PC-3 (cell line): Measurements from ENCODE around the gene MREG. TPM values are rescaled to one million over a fixed set of nuclear protein-coding genes. Genes with fewer than 3 reads are reported as not detected.

Experiments
- ATAC-seq: fragments of 200-7000 bp; cut with Tn5 transposase; 2 replicates; pipeline ENCODE4 v1.9.1; 2020; ENCODE audit warnings: mild to moderate bottlenecking, moderate library complexity
- BruUV-seq: library from RNA; stranded (reverse); fragments of 400-500 nt; replicated peaks from 2 replicates; lab custom pipeline; 2021; lab: Mats Ljungman, UMichigan
- CTCF ChIA-PET: fragments of 300-600 bp; sonication (Branson Sonifier 250); formaldehyde crosslinking; loops from one replicate; lab custom pipeline; 2022; ENCODE audit warnings: antibody characterized with exemption; lab: Charles Lee
- POLR2A ChIA-PET: fragments of 300-600 bp; sonication (Branson Sonifier 250); formaldehyde crosslinking; loops from one replicate; lab custom pipeline; 2022; ENCODE audit warnings: antibody characterized with exemption; ENCODE audit not compliant: unreplicated experiment; lab: Charles Lee
- DNase-seq: peaks from one replicate; pipeline ENCODE4 v3.0.0-alpha.2; 2015
- H2AFZ ChIP-seq: fragments of 300-600 bp; sonication (generic); 2 replicates; pipeline ENCODE4 v1.6.0; 2016; ENCODE audit warnings: antibody characterized with exemption, low read length
- H3F3A ChIP-seq: fragments of 300-600 bp; sonication (generic); one replicate; pipeline ENCODE4 v1.6.0; 2017; ENCODE audit warnings: antibody characterized with exemption, low read length, control low read depth, mild to moderate bottlenecking; ENCODE audit not compliant: unreplicated experiment
- H3K27ac ChIP-seq: fragments of 300-600 bp; sonication (generic); 2 replicates; pipeline ENCODE4 v1.5.1; 2016; ENCODE audit warnings: mild to moderate bottlenecking, low read length
- H3K27me3 ChIP-seq: fragments of 300-600 bp; sonication (generic); 2 replicates; pipeline ENCODE4 v1.6.1; 2016; ENCODE audit warnings: low read length, mixed read lengths
- H3K36me3 ChIP-seq: fragments of 300-600 bp; sonication (generic); 2 replicates; pipeline ENCODE4 v1.6.1; 2016; ENCODE audit warnings: low read depth, mixed run types, low read length, mixed read lengths
- H3K4me1 ChIP-seq: fragments of 300-600 bp; sonication (generic); 2 replicates; pipeline ENCODE4 v1.5.1; 2016; ENCODE audit warnings: low read length; ENCODE audit not compliant: insufficient read depth
- H3K4me2 ChIP-seq: fragments of 300-600 bp; sonication (generic); 2 replicates; pipeline ENCODE4 v1.6.0; 2016; ENCODE audit warnings: low read length
- H3K4me3 ChIP-seq: fragments of 300-600 bp; sonication (generic); 2 replicates; pipeline ENCODE4 v1.5.1; 2016; ENCODE audit warnings: mild to moderate bottlenecking, low read length, mixed read lengths
- H3K79me2 ChIP-seq: fragments of 300-600 bp; sonication (generic); 2 replicates; pipeline ENCODE4 v1.6.1; 2017; ENCODE audit warnings: low read length, mixed read lengths
- H3K9ac ChIP-seq: fragments of 300-600 bp; sonication (generic); 2 replicates; pipeline ENCODE4 v1.6.0; 2016; ENCODE audit warnings: mild to moderate bottlenecking, low read length
- H3K9me2 ChIP-seq: fragments of 300-600 bp; sonication (generic); replicated peaks from 2 replicates; pipeline ENCODE4 v1.6.1; 2016; ENCODE audit warnings: mixed run types, low read length, mixed read lengths
- H3K9me3 ChIP-seq: fragments of 300-600 bp; sonication (generic); 2 replicates; pipeline ENCODE4 v1.6.1; 2016; ENCODE audit warnings: low read length, mixed read lengths
- H4K20me1 ChIP-seq: fragments of 300-600 bp; sonication (generic); 2 replicates; pipeline ENCODE4 v1.6.1; 2016; ENCODE audit warnings: low read length, mixed read lengths
- CTCF ChIP-seq: fragments of 300-600 bp; sonication (generic); conservative IDR thresholded peaks from 2 replicates; pipeline ENCODE4 v1.5.1; 2017; ENCODE audit warnings: antibody characterized with exemption, low read depth, mild to moderate bottlenecking, low read length
- EZH2 ChIP-seq: fragments of 300-600 bp; sonication (generic); IDR thresholded peaks from one replicate; pipeline ENCODE4 v1.6.1; 2017; ENCODE audit warnings: antibody characterized with exemption, mild to moderate bottlenecking, low read length; ENCODE audit not compliant: unreplicated experiment
- EZH2phosphoT487 ChIP-seq: fragments of 300-600 bp; sonication (generic); IDR thresholded peaks from 2 replicates; pipeline ENCODE4 v1.6.1; 2018; ENCODE audit warnings: mild to moderate bottlenecking, antibody characterized with exemption, low read length, borderline replicate concordance
- intact Hi-C: fragments of 100-400 bp; cut with micrococcal nuclease; formaldehyde crosslinking; loops from 2 replicates; pipeline ENCODE4 v1.9.0; 2023
- total RNA-seq: library from RNA; depleted of rRNA; stranded (reverse); fragments of >200 nt; gene quantifications from 2 replicates; pipeline ENCODE4 v1.2.3, GENCODE V29; 2014

MREG gene
- total RNA-seq, 1 experiment from 2014 or later = 24.4 TPM

GRCh38 chr2:215985257-215985656 lies 28.1 kb downstream of the MREG start:
- Histone ChIP-seq H3K9me3 (no peaks in the 10 kb centered on the region), H3F3A (peaks cover 7% of the 10 kb centered on the region), H4K20me1 (no peaks in the 10 kb centered on the region), H3K4me3 (no peak overlapping the region), H3K4me1 (peaks cover 33% of the 10 kb centered on the region), H2AFZ (no peak overlapping the region), H3K79me2 (peaks cover 52% of the 10 kb centered on the region), H3K36me3 (peaks cover 24% of the 10 kb centered on the region), H3K27ac (no peak overlapping the region), H3K9ac (no peak overlapping the region), H3K27me3 (no peaks in the 10 kb centered on the region), H3K4me2 (no peak overlapping the region), H3K9me2 (no peaks in the 10 kb centered on the region)
- DNase-seq (no peak), ATAC-seq (no peak)
- no TSS peak for BruUV-seq
- intact Hi-C loops = no loop called here
- POLR2A ChIA-PET = no interaction called here
- CTCF ChIA-PET = no interaction called here
- no peak for TF ChIP-seq CTCF
- no peak for TF ChIP-seq EZH2
- TF ChIP-seq EZH2phosphoT487 = no peak

- POLR2A ChIA-PET = no interaction called here
- TF ChIP-seq EZH2phosphoT487 = no peak
- H4K20me1 ChIP-seq = no peaks in the 10 kb centered on the region
- DNase-seq (no peak), ATAC-seq (no peak)
- CTCF ChIA-PET = no interaction called here
- H3K27ac ChIP-seq = no peak overlapping the region
- H2AFZ ChIP-seq = no peak overlapping the region
- intact Hi-C loops = no loop called here
- no peaks in the 10 kb centered on the region for H3K9me2 ChIP-seq
- peaks cover 56% of the 10 kb centered on the region for H3K79me2 ChIP-seq
- H3K9ac ChIP-seq = no peak overlapping the region
- no peak overlapping the region for H3K4me2 ChIP-seq
- H3K4me1 ChIP-seq = peaks cover 39% of the 10 kb centered on the region
- no TSS peak for BruUV-seq
- no peak overlapping the region for H3K4me3 ChIP-seq
- H3K9me3 ChIP-seq = no peaks in the 10 kb centered on the region
- H3K36me3 ChIP-seq = peaks cover 24% of the 10 kb centered on the region
- H3F3A ChIP-seq = peaks cover 7% of the 10 kb centered on the region
- H3K27me3 ChIP-seq = no peaks in the 10 kb centered on the region
Measured at GRCh38 chr2:215984661-215985060, 28.7 kb downstream of the MREG start.

- H3K36me3 ChIP-seq = peaks cover 20% of the 10 kb centered on the region
- no peaks in the 10 kb centered on the region for H4K20me1 ChIP-seq
- ATAC-seq (no peak), DNase-seq (no peak)
- peaks cover 53% of the 10 kb centered on the region for H3K79me2 ChIP-seq
- ChIA-PET POLR2A (no interaction called here), CTCF (no interaction called here)
- H2AFZ ChIP-seq = no peak overlapping the region
- H3K9me3 ChIP-seq = no peaks in the 10 kb centered on the region
- H3K9me2 ChIP-seq = no peaks in the 10 kb centered on the region
- peak overlapping the region; percentile 79 for H3K9ac ChIP-seq
- H3K4me1 ChIP-seq = peaks cover 42% of the 10 kb centered on the region
- H3K27ac ChIP-seq = peak overlapping the region; percentile 98
- peak overlapping the region; percentile 70 for H3K4me2 ChIP-seq
- TF ChIP-seq CTCF = no peak
- TF ChIP-seq EZH2 = no peak
- no peak for TF ChIP-seq EZH2phosphoT487
- intact Hi-C loops = no loop called here
- peaks cover 7% of the 10 kb centered on the region for H3F3A ChIP-seq
- H3K27me3 ChIP-seq = no peaks in the 10 kb centered on the region
- no TSS peak for BruUV-seq
- no peak overlapping the region for H3K4me3 ChIP-seq
Measured at GRCh38 chr2:215983581-215984351, 29.6 kb downstream of the MREG start.
